ENCODE data around the gene TULP3. TPM values are rescaled to one million over a fixed set of nuclear protein-coding genes. Genes with fewer than 3 reads are reported as not detected.

TULP3 gene
- total RNA-seq, 1 donor from 2014 or later: 35.1 TPM

GRCh38 chr12:2960390-2960956 lies 69.8 kb downstream of the TULP3 start:
- Mint-ChIP-seq H3K27me3 (peaks cover 48% of the 10 kb centered on the region), H3K9me3 (ENCODE audit: low read depth) (no peaks in the 10 kb centered on the region), H3K4me3 (ENCODE audit: low read depth) (peak overlapping the region; percentile 64), H3K27ac (peak overlapping the region; percentile 10), H3K4me1 (ENCODE audit: low read depth) (peaks cover 50% of the 10 kb centered on the region), H3K36me3 (ENCODE audit: insufficient read depth) (no peaks in the 10 kb centered on the region)
- no peak for DNase-seq (ENCODE audit: low spot score, unreplicated experiment)
- TF ChIP-seq, protein P1, sequence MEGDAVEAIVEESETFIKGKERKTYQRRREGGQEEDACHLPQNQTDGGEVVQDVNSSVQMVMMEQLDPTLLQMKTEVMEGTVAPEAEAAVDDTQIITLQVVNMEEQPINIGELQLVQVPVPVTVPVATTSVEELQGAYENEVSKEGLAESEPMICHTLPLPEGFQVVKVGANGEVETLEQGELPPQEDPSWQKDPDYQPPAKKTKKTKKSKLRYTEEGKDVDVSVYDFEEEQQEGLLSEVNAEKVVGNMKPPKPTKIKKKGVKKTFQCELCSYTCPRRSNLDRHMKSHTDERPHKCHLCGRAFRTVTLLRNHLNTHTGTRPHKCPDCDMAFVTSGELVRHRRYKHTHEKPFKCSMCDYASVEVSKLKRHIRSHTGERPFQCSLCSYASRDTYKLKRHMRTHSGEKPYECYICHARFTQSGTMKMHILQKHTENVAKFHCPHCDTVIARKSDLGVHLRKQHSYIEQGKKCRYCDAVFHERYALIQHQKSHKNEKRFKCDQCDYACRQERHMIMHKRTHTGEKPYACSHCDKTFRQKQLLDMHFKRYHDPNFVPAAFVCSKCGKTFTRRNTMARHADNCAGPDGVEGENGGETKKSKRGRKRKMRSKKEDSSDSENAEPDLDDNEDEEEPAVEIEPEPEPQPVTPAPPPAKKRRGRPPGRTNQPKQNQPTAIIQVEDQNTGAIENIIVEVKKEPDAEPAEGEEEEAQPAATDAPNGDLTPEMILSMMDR (IDR thresholded peaks at IDR 0.05; ENCODE audit: unreplicated experiment): no peak

DNA sequence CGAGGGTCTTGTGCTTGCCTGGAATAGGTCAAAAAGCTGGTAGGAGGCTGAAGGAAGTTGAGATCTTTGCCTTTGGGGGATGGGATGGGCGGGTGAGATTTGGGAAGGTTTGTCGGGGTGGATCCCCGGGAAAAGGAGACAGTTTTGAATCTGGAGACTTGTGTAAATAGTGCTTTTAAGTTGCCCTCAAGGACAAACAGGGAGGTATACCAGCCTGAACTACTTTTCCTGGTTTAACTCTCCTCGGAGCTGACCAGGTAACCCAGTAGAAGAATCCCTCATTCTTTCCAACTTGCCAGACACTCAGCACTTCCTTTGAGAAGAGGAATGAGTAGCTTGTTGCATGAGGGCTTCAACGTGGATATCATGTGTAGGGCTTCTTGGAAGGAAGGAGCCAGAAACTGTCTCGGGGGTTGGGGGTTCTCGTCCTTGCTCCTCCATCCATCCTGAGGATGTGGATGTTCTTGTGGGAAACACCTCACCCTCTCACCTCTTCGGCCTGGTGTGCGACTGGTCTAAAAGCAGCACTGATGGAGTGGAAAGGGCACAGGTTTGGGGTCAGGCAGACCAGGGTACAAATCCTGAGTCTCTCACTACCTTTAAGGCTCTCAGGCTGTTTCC lies 70.4 kb downstream of the TULP3 start:
- Mint-ChIP-seq H3K9me3 (ENCODE audit: low read depth) (no peaks in the 10 kb centered on the region), H3K4me1 (ENCODE audit: low read depth) (peaks cover 50% of the 10 kb centered on the region), H3K36me3 (ENCODE audit: insufficient read depth) (no peaks in the 10 kb centered on the region), H3K27me3 (peaks cover 46% of the 10 kb centered on the region), H3K27ac (peak overlapping the region; percentile 5), H3K4me3 (ENCODE audit: low read depth) (peak overlapping the region; percentile 64)
- DNase-seq (ENCODE audit: low spot score, unreplicated experiment): no peak
- TF ChIP-seq, protein P1 (IDR thresholded peaks at IDR 0.05; ENCODE audit: unreplicated experiment): no peak

GRCh38 chr12:2961705-2962104 lies 71.0 kb downstream of the TULP3 start:
- H3K27ac Mint-ChIP-seq: no peak overlapping the region
- H3K9me3 Mint-ChIP-seq (ENCODE audit: low read depth): no peaks in the 10 kb centered on the region
- H3K4me3 Mint-ChIP-seq (ENCODE audit: low read depth): peak overlapping the region; percentile 64
- peaks cover 40% of the 10 kb centered on the region for H3K27me3 Mint-ChIP-seq
- H3K4me1 Mint-ChIP-seq (ENCODE audit: low read depth): peaks cover 49% of the 10 kb centered on the region
- no peaks in the 10 kb centered on the region for H3K36me3 Mint-ChIP-seq (ENCODE audit: insufficient read depth)
- DNase-seq (ENCODE audit: low spot score, unreplicated experiment): no peak
- TF ChIP-seq, protein P1 (IDR thresholded peaks at IDR 0.05; ENCODE audit: unreplicated experiment): no peak

- peaks cover 1% of the 10 kb centered on the region for H3K36me3 Mint-ChIP-seq (ENCODE audit: insufficient read depth)
- no peaks in the 10 kb centered on the region for H3K9me3 Mint-ChIP-seq (ENCODE audit: low read depth)
- no peak for DNase-seq (ENCODE audit: low spot score, unreplicated experiment)
- H3K27ac Mint-ChIP-seq: no peak overlapping the region
- TF ChIP-seq, protein P1 (IDR thresholded peaks at IDR 0.05; ENCODE audit: unreplicated experiment): no peak
- no peak overlapping the region for H3K4me3 Mint-ChIP-seq (ENCODE audit: low read depth)
- H3K4me1 Mint-ChIP-seq (ENCODE audit: low read depth): peaks cover 38% of the 10 kb centered on the region
- peaks cover 29% of the 10 kb centered on the region for H3K27me3 Mint-ChIP-seq
These were observed 72.6 kb downstream of the TULP3 start for GRCh38 chr12:2963154-2963759.

DNA sequence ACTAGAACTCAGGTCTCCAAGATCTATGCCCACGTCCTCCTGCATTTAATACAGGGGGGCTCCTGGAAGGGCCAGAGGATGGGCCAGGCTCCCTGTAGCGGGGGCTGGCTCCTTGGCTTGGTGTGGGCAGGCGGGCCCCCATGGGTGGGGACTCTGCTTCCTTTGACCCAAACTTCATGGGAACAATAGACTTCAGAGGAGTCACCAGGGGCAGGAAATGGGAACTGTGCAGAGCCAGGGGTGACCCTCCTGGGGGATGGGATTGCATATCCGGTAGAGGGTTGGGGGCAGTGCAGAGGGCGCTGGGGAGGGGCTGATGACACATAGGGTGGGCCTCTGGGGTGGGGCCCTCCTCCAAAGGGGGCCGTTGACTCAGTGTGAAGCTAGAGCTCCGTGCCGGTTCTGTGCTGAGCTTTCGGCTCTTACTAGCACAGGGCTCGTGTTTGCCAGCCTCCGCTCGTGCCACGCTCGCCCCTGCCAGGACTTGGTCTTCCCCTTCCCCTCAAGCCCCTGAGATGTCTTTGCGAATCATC lies 73.1 kb downstream of the TULP3 start:
- TF ChIP-seq, protein P1 (IDR thresholded peaks at IDR 0.05; ENCODE audit: unreplicated experiment): no peak
- Mint-ChIP-seq H3K4me3 (ENCODE audit: low read depth) (no peak overlapping the region), H3K36me3 (ENCODE audit: insufficient read depth) (peaks cover 2% of the 10 kb centered on the region), H3K27me3 (peaks cover 26% of the 10 kb centered on the region), H3K9me3 (ENCODE audit: low read depth) (no peaks in the 10 kb centered on the region), H3K27ac (peak overlapping the region; percentile 61), H3K4me1 (ENCODE audit: low read depth) (peaks cover 34% of the 10 kb centered on the region)
- no peak for DNase-seq (ENCODE audit: low spot score, unreplicated experiment)

Data from progenitor cell of endocrine pancreas (in vitro differentiated cells).